CD14-positive monocyte (primary cell): ENCODE data around the gene VLDLR. TPM values are rescaled to one million over a fixed set of nuclear protein-coding genes. Genes with fewer than 3 reads are reported as not detected.
A peak's percentile ranks its signal among the peaks of the same experiment; 100 is the strongest.

ENCODE experiments used
- DNase-seq, 3 donors: peaks; one replicate each; pipeline ENCODE4 v3.0.0-alpha.2; 2011 to 2022
- H2AFZ ChIP-seq: 2 replicates; pipeline ENCODE4 v1.6.0; 2012; ENCODE audit warnings: mild to moderate bottlenecking, low read depth, low read length, inconsistent platforms; ENCODE audit not compliant: insufficient read depth, poor library complexity, severe bottlenecking
- H3K27ac ChIP-seq, 2 donors: 1 replicate in 1 of 2; 2 replicates in 1 of 2; pipeline ENCODE4 v1.5.1; 2012 to 2013; ENCODE audit warnings: low read length in 2 of 2, control low read depth in 1 of 2, inconsistent platforms in 1 of 2, low read depth in 1 of 2, mild to moderate bottlenecking in 1 of 2
- H3K27me3 ChIP-seq, 2 donors: one replicate each; pipeline versions ENCODE4 v1.6.0 to v1.6.1; 2011 to 2013; ENCODE audit warnings: low read length in 2 of 2; ENCODE audit not compliant: control insufficient read depth in 2 of 2, insufficient read depth in 2 of 2
- H3K36me3 ChIP-seq, 2 donors: replicated peaks in 1 of 2; 1 replicate in 1 of 2; 2 replicates in 1 of 2; pipeline versions ENCODE4 v1.5.1 to v1.6.1; 2012 to 2013; ENCODE audit warnings: low read length in 2 of 2, control low read depth in 1 of 2, inconsistent platforms in 1 of 2, mild to moderate bottlenecking in 1 of 2; ENCODE audit not compliant: insufficient read depth in 2 of 2, control insufficient read depth in 1 of 2
- H3K4me1 ChIP-seq, 2 donors: 1 replicate in 1 of 2; 2 replicates in 1 of 2; pipeline versions ENCODE4 v1.5.1 to v1.6.1; 2012 to 2013; ENCODE audit warnings: low read length in 2 of 2, control low read depth in 1 of 2, inconsistent platforms in 1 of 2, mild to moderate bottlenecking in 1 of 2, moderate library complexity in 1 of 2; ENCODE audit not compliant: insufficient read depth in 2 of 2, control insufficient read depth in 1 of 2
- H3K4me2 ChIP-seq: replicated peaks from 2 replicates; pipeline ENCODE3; 2012; ENCODE audit warnings: low read length, moderate library complexity, mild to moderate bottlenecking; ENCODE audit not compliant: poor library complexity, severe bottlenecking; ENCODE audit errors: extremely low read depth
- H3K4me3 ChIP-seq, 3 experiments: fragments of 200-600 bp in 1 of 3; sonication (generic) in 1 of 3; replicated peaks in 1 of 3; 1 replicate in 2 of 3; 2 replicates in 1 of 3; pipeline ENCODE4 v1.5.1; 2011 to 2013; ENCODE audit warnings: low read length in 3 of 3, mild to moderate bottlenecking in 3 of 3, control low read depth in 2 of 3, low read depth in 2 of 3, inconsistent platforms in 1 of 3, moderate library complexity in 1 of 3
- H3K79me2 ChIP-seq: 2 replicates; pipeline ENCODE4 v1.6.0; 2012; ENCODE audit warnings: mild to moderate bottlenecking, control low read depth, inconsistent platforms, low read length, moderate library complexity; ENCODE audit not compliant: insufficient read depth
- H3K9ac ChIP-seq: 2 replicates; pipeline ENCODE4 v1.6.0; 2017; ENCODE audit warnings: low read length, mild to moderate bottlenecking; ENCODE audit not compliant: insufficient read depth, poor library complexity, severe bottlenecking
- H3K9me3 ChIP-seq, 2 donors: replicated peaks in 1 of 2; 1 replicate in 1 of 2; 2 replicates in 1 of 2; pipeline versions ENCODE4 v1.5.1 to v1.6.1; 2012 to 2013; ENCODE audit warnings: low read length in 2 of 2, control low read depth in 1 of 2; ENCODE audit not compliant: control insufficient read depth in 1 of 2, insufficient read depth in 1 of 2
- H4K20me1 ChIP-seq: 2 replicates; pipeline ENCODE4 v1.6.0; 2012; ENCODE audit warnings: mild to moderate bottlenecking, low read length, control low read depth, moderate library complexity; ENCODE audit not compliant: insufficient read depth
- H3K27ac Mint-ChIP-seq, 7 donors: one replicate each; pipeline ENCODE4 v1.8.0; 2020; ENCODE audit warnings: mild to moderate bottlenecking in 7 of 7, mixed read lengths in 7 of 7, moderate library complexity in 6 of 7, inconsistent platforms in 2 of 7
- H3K27me3 Mint-ChIP-seq, 3 donors: one replicate each; pipeline ENCODE4 v1.8.0; 2021 to 2022; ENCODE audit warnings: low read depth in 3 of 3, mild to moderate bottlenecking in 3 of 3, mixed read lengths in 3 of 3, moderate library complexity in 3 of 3, inconsistent platforms in 1 of 3
- H3K36me3 Mint-ChIP-seq, 2 donors: one replicate each; pipeline ENCODE4 v1.8.0; 2020; ENCODE audit warnings: mixed read lengths in 2 of 2, inconsistent platforms in 1 of 2, mild to moderate bottlenecking in 1 of 2
- H3K4me1 Mint-ChIP-seq: one replicate; pipeline ENCODE4 v1.8.0; 2020; ENCODE audit warnings: mild to moderate bottlenecking, mixed read lengths
- H3K4me3 Mint-ChIP-seq, 2 donors: one replicate each; pipeline ENCODE4 v1.8.0; 2020; ENCODE audit warnings: mild to moderate bottlenecking in 2 of 2, mixed read lengths in 2 of 2, moderate library complexity in 1 of 2
- H3K9me3 Mint-ChIP-seq, 7 donors: one replicate each; pipeline ENCODE4 v1.8.0; 2020 to 2022; ENCODE audit warnings: mixed read lengths in 7 of 7, mild to moderate bottlenecking in 6 of 7, moderate library complexity in 6 of 7, inconsistent platforms in 2 of 7
- WGBS: methylation state at CpG from one replicate; pipeline ENCODE4 v1.1.5; 2013; ENCODE audit warnings: missing lambda C conversion rate; ENCODE audit not compliant: insufficient coverage; 5-methylcytosine and 5-hydroxymethylcytosine counted together
- intact Hi-C, 2 donors: fragments of 100-400 bp; cut with micrococcal nuclease; formaldehyde crosslinking; loops; one replicate each; pipeline versions ENCODE4 v1.15.0 to v1.15.1; 2023
- polyA plus RNA-seq, 3 donors: library from polyadenylated mRNA; depleted of rRNA in 1 of 3; unstranded in 2 of 3; stranded (reverse) in 1 of 3; fragments of 300-500 nt in 2 of 3; fragments of >200 nt in 1 of 3; fragmentation: Illumina TruSeq in 2 of 3; gene quantifications; 1 replicate in 2 of 3; 2 replicates in 1 of 3; pipeline ENCODE4 v1.2.3, GENCODE V29; 2012 to 2021
- TF ChIP-seq, protein P1 (sequence below): fragments of 200-600 bp; IDR thresholded peaks from one replicate; pipeline ENCODE4 v1.8.0; 2022; ENCODE audit warnings: antibody characterized with exemption, mild to moderate bottlenecking

The VLDLR gene
- polyA plus RNA-seq, 3 donors, result 0.05 to 0.07 TPM; not detected in 1

DNA sequence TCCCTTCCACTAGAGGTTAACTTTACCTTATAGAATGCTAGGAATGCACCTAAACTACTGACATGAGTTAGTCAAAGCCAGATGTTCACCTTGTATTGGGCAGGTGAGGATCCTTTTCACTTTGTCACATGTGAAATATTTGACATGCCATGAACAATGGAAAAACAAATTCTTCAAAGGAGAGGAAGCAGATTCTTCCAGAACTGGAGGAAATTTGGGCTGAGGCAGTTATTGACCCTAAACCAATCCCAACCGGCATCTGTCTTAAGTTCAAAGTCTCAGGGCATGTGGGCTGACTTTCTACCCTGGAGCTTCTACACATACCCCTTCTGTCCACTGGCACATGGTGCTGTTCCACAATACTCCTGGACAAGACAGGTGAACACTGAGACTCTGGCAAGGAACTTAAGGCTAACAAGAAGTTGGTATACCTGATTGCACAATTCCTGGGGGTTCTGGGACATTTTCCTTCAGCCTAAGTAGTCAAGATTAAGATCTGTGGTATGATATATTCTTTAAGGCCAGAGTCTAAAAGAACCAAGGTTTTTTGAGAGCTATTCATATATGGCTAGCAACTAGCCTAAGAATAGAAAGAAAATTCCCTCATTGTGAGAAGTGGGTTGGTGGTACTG lies 2.6 kb downstream of the VLDLR start:
- Histone ChIP-seq H3K4me3 (no peak overlapping the region), H3K4me1 (peaks cover 17 to 28% of the 10 kb centered on the region in 2 donors), H3K27me3 (peaks cover 55 to 68% of the 10 kb centered on the region in 2 donors), H3K9ac (no peak overlapping the region), H3K79me2 (no peaks in the 10 kb centered on the region), H3K36me3 (no peaks in the 10 kb centered on the region), H3K4me2 (no peak overlapping the region), H4K20me1 (no peaks in the 10 kb centered on the region), H3K9me3 (peaks cover 4 to 31% of the 10 kb centered on the region in 2 donors), H2AFZ (no peak overlapping the region), H3K27ac (no peak overlapping the region)
- Mint-ChIP-seq H3K36me3 (peaks cover 3 to 5% of the 10 kb centered on the region in 2 donors), H3K9me3 (peaks cover 0 to 17% (median 9%) of the 10 kb centered on the region in 7 donors), H3K27me3 (peaks cover 52 to 70% (median 52%) of the 10 kb centered on the region in 3 donors), H3K27ac (no peak overlapping the region), H3K4me3 (peak overlapping the region in 1 of 2 donors; percentile 93), H3K4me1 (peaks cover 19% of the 10 kb centered on the region)
- TF ChIP-seq, protein P1, sequence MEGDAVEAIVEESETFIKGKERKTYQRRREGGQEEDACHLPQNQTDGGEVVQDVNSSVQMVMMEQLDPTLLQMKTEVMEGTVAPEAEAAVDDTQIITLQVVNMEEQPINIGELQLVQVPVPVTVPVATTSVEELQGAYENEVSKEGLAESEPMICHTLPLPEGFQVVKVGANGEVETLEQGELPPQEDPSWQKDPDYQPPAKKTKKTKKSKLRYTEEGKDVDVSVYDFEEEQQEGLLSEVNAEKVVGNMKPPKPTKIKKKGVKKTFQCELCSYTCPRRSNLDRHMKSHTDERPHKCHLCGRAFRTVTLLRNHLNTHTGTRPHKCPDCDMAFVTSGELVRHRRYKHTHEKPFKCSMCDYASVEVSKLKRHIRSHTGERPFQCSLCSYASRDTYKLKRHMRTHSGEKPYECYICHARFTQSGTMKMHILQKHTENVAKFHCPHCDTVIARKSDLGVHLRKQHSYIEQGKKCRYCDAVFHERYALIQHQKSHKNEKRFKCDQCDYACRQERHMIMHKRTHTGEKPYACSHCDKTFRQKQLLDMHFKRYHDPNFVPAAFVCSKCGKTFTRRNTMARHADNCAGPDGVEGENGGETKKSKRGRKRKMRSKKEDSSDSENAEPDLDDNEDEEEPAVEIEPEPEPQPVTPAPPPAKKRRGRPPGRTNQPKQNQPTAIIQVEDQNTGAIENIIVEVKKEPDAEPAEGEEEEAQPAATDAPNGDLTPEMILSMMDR, result no peak
- intact Hi-C loops, result no loop called here
- DNase-seq, result no peak
- 100% methylated on average over 1 of the region's 1 CpG for WGBS

DNA sequence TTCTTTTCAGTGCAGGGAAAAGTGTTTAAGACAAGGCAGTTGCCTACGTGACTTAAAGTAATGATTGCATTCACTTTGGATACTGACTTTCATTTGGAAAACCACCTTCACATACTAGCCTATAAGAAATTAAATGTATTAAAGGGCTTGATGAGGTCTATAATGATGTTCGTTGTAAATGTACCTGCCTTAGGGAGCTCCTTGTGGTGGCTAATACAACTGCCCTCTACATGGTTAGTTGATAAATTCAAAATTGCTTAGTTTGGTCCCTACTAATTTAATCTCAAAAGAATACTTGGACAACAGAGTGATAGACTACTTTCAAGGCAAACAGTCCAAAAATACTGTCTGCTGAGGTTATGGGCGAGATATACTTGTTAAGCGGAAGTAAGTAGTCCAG lies 3.8 kb downstream of the VLDLR start:
- Histone ChIP-seq H3K4me2 (no peak overlapping the region), H3K36me3 (no peaks in the 10 kb centered on the region), H3K4me1 (peaks cover 17 to 28% of the 10 kb centered on the region in 2 donors), H3K79me2 (no peaks in the 10 kb centered on the region), H4K20me1 (no peaks in the 10 kb centered on the region), H3K9ac (no peak overlapping the region), H3K27ac (no peak overlapping the region), H3K4me3 (no peak overlapping the region), H3K9me3 (peaks cover 4 to 31% of the 10 kb centered on the region in 2 donors), H3K27me3 (peaks cover 43 to 55% of the 10 kb centered on the region in 2 donors), H2AFZ (no peak overlapping the region)
- 100% methylated on average over 2 of the region's 4 CpGs for WGBS
- intact Hi-C loops, result no loop called here
- peak overlapping the region in 1 of 2 donors; percentile 39 for H3K4me3 Mint-ChIP-seq
- TF ChIP-seq, protein P1, result no peak
- H3K4me1 Mint-ChIP-seq, result peaks cover 19% of the 10 kb centered on the region
- H3K9me3 Mint-ChIP-seq, result peaks cover 0 to 18% (median 7%) of the 10 kb centered on the region in 7 donors
- DNase-seq, result no peak
- peaks cover 40 to 57% (median 44%) of the 10 kb centered on the region in 3 donors for H3K27me3 Mint-ChIP-seq
- peaks cover 3 to 5% of the 10 kb centered on the region in 2 donors for H3K36me3 Mint-ChIP-seq
- no peak overlapping the region for H3K27ac Mint-ChIP-seq
